ENCODE results near the gene ARHGAP18.

GRCh38 chr6:129609635-129610034 lies 100.3 kb downstream of the ARHGAP18 start:
- TF ChIP-seq CTCF (IDR thresholded peaks at IDR 0.05) (no peak), POLR2AphosphoS5 (IDR thresholded peaks at IDR 0.05) (no peak), POLR2A (IDR thresholded peaks at IDR 0.05) (no peak)
